ENCODE data around the gene SH3BP4.

The SH3BP4 gene

GRCh38 chr2:235009081-235009480, 57.3 kb downstream of the SH3BP4 start:
- H3K9me3 ChIP-seq = no peaks in the 10 kb centered on the region
- no peak overlapping the region for H3K4me3 ChIP-seq (ENCODE audit: low read depth in 1 of 2, low read length in 1 of 2)
- no peak overlapping the region for H3K27ac ChIP-seq
- no peak for TF ChIP-seq CTCF (IDR thresholded peaks at IDR 0.05)
- H3K4me1 ChIP-seq (ENCODE audit: control insufficient read depth in 1 of 2, insufficient read depth in 1 of 2, low read depth in 1 of 2, low read length in 1 of 2) = no peaks in the 10 kb centered on the region
- H3K36me3 ChIP-seq = no peaks in the 10 kb centered on the region
- no peaks in the 10 kb centered on the region for H3K27me3 ChIP-seq

- no peak overlapping the region for H3K27ac ChIP-seq
- H3K4me3 ChIP-seq (ENCODE audit: low read depth in 1 of 2, low read length in 1 of 2) = no peak overlapping the region
- H3K36me3 ChIP-seq = no peaks in the 10 kb centered on the region
- no peaks in the 10 kb centered on the region for H3K27me3 ChIP-seq
- H3K9me3 ChIP-seq = no peaks in the 10 kb centered on the region
- H3K4me1 ChIP-seq (ENCODE audit: control insufficient read depth in 1 of 2, insufficient read depth in 1 of 2, low read depth in 1 of 2, low read length in 1 of 2) = no peaks in the 10 kb centered on the region
- no peak for TF ChIP-seq CTCF (IDR thresholded peaks at IDR 0.05)
Observed at GRCh38 chr2:235010117-235010714, 58.4 kb downstream of the SH3BP4 start.

- Histone ChIP-seq H3K4me3 (ENCODE audit: low read depth in 1 of 2, low read length in 1 of 2) (no peak overlapping the region), H3K27me3 (no peaks in the 10 kb centered on the region), H3K36me3 (no peaks in the 10 kb centered on the region), H3K4me1 (ENCODE audit: control insufficient read depth in 1 of 2, insufficient read depth in 1 of 2, low read depth in 1 of 2, low read length in 1 of 2) (no peaks in the 10 kb centered on the region), H3K27ac (no peak overlapping the region), H3K9me3 (no peaks in the 10 kb centered on the region)
- no peak for TF ChIP-seq CTCF (IDR thresholded peaks at IDR 0.05)
Observed at GRCh38 chr2:235011607-235011928, 59.8 kb downstream of the SH3BP4 start.

GRCh38 chr2:235011929-235012631, 60.3 kb downstream of the SH3BP4 start:
- no peaks in the 10 kb centered on the region for H3K27me3 ChIP-seq
- H3K36me3 ChIP-seq = no peaks in the 10 kb centered on the region
- H3K9me3 ChIP-seq = no peaks in the 10 kb centered on the region
- TF ChIP-seq CTCF (IDR thresholded peaks at IDR 0.05) = no peak
- H3K4me1 ChIP-seq (ENCODE audit: control insufficient read depth in 1 of 2, insufficient read depth in 1 of 2, low read depth in 1 of 2, low read length in 1 of 2) = no peaks in the 10 kb centered on the region
- H3K27ac ChIP-seq = no peak overlapping the region
- no peak overlapping the region for H3K4me3 ChIP-seq (ENCODE audit: low read depth in 1 of 2, low read length in 1 of 2)

- no peaks in the 10 kb centered on the region for H3K27me3 ChIP-seq
- H3K9me3 ChIP-seq = no peaks in the 10 kb centered on the region
- H3K27ac ChIP-seq = no peak overlapping the region
- H3K4me1 ChIP-seq (ENCODE audit: control insufficient read depth in 1 of 2, insufficient read depth in 1 of 2, low read depth in 1 of 2, low read length in 1 of 2) = no peaks in the 10 kb centered on the region
- no peaks in the 10 kb centered on the region for H3K36me3 ChIP-seq
- no peak for TF ChIP-seq CTCF (IDR thresholded peaks at IDR 0.05)
- H3K4me3 ChIP-seq (ENCODE audit: low read depth in 1 of 2, low read length in 1 of 2) = no peak overlapping the region
Observed at GRCh38 chr2:235017441-235017840, 65.6 kb downstream of the SH3BP4 start.

Data from neutrophil (primary cell).